D341Med (cell line): ENCODE measurements around the gene USP12.

Experiments used
- DNase-seq: peaks from one replicate; pipeline ENCODE4 v3.0.0; 2012; ENCODE audit warnings: low spot score

Gene USP12

DNA sequence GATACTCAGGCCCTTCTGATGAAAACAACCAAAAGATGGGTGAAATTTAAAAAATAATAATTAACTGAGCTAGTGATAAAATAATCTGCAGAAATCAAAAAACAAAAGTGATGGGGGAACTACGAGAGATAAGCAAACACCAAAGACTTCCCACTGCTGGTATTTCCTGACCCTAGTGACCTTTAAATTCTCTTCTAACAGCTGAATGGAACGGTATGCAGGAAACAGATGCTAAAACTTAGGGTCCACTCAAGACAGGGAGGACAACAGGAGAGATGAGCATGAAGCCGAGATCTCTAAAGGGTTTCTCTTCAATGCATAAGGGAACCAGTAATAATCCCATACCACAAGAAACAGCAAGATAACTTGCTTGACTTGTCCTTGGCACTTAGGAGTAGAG is 50.8 kb downstream of the USP12 start:
- DNase-seq: no peak

- no peak for DNase-seq
Measured at GRCh38 chr13:27120011-27120410, 51.6 kb downstream of the USP12 start.

GRCh38 chr13:27118428-27119054 is 53.1 kb downstream of the USP12 start:
- DNase-seq: no peak

DNA sequence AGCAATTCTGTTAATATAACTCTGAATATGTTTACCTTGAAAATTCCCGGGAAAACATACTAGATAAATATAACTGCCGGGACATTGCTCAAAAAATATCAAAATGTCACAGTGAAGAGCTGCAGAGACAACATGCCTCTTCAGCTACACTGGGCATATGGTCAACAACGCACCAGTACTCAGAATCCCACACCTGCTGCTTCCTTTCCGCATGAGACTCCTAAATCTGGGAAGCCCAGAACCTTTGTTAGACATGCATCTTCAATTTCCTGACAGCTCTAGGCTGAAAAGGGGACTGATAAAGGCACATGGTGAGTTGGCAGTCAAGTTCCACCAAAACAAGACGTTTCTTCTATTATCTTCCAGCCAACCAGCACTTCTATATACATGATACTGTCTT is 53.7 kb downstream of the USP12 start:
- DNase-seq: no peak

GRCh38 chr13:27117158-27117557 is 54.5 kb downstream of the USP12 start:
- no peak for DNase-seq

GRCh38 chr13:27113436-27113835 is 58.2 kb downstream of the USP12 start:
- no peak for DNase-seq

DNA sequence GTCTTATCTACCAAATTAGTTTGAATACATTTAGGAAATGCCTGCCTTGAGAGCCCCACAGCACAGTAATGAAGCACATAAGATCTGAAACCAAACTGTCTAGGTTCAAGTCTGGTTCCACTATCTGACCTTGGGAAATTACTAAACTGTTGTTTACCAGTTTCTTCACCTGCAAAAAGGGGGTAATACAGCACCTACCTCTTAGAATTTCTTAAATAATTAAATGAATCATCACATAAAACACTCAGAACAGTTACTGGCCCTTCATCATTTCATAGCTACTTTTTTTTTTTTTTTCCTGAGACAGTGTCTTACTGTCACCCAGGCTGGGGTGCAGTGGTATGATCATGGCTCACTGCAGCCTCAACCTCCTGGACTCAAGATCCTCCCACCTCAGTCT is 59.6 kb downstream of the USP12 start:
- no peak for DNase-seq

DNA sequence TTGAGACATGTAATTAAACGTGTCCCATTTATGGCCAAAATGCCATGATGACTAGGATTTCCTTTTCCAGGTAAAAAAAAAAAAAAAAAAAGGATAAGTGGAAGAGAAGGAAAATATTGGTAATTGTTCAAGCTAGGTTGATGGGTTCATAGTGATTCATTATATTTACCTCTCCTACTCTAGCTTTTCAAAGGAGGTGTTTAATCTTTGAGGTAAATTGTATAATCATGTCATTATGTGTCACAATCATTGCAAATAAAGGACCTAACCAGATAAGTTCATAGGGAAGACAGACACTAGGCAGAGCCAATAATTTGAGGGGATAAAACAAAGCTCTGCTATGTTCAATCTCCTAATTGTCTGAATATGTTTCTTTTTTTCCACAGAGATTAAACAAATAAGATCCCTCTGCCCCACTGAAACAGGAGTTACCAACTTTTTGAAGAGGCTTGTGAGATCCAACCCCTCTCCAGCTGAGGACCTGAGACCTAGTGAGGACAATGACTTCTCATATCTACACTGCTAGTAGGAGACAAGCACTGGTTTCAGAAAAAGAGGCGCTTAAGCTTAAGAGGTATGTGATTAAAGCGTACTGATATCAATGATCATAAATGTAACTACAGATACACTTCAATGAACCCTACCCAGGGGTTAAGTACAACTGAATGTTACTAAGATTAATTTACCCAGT is 61.4 kb downstream of the USP12 start:
- no peak for DNase-seq

GRCh38 chr13:27106144-27106543 is 65.5 kb downstream of the USP12 start:
- no peak for DNase-seq

DNA sequence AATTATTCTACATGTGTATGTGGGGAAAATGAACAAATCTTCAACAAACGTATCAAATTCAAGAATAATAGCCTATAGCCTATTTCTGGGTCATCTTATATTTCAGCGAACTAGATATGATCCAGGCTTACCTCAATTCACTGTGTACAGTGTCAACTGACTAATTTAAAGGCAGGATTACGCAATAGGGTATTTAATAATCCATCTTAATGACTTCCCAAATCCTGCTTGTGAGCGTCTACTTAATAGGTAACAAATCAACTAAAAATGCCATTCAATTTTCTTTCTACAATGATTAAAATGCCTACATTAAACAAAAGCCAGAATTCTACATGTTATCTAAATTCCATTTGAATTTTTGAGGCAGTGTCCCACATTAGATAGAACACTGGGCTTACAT is 67.0 kb downstream of the USP12 start:
- DNase-seq: no peak

DNA sequence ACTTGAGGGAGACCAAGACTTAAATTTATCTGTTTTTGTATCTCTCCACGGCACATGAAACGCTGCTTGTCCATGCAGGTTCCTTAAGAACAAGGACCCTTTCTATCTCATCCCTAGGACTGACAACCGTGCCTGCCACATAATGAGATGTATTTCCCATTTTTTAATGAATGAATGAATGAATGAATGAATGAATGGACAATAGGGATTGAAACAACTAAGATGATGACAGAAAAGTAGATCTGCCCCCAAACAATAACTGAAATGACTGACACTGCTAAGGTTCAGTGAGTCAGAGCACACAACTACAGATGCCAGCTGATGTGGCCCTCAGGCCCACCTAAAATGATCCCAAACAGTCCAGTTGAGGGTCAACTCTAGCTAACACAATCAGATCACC is 69.8 kb downstream of the USP12 start:
- DNase-seq: no peak

DNA sequence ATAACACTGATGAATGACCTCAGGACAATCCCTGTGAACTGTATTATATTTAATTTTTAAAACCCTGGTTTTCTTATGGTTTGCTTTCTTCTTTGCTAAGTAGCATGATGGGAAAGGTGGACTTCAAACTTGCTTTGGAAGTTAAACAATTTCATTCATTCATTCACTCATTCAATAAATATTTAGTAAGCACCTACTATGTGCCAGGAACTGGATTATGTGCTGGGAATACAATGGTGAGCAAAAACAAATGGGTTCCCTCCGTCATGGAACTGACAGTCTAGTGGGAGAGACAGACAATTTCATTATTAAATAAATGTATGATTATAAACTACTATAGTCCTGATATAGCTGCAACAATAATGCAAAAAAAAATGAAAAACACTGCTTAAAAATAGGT is 70.3 kb downstream of the USP12 start:
- no peak for DNase-seq

- no peak for DNase-seq
Measured at GRCh38 chr13:27097691-27098090, 73.9 kb downstream of the USP12 start.

- no peak for DNase-seq
Measured at GRCh38 chr13:27091451-27091850, 80.2 kb downstream of the USP12 start.

- DNase-seq: no peak
Measured at GRCh38 chr13:27088619-27089018, 83.0 kb downstream of the USP12 start.

- DNase-seq: no peak
Measured at GRCh38 chr13:27086599-27087265, 84.9 kb downstream of the USP12 start.

DNA sequence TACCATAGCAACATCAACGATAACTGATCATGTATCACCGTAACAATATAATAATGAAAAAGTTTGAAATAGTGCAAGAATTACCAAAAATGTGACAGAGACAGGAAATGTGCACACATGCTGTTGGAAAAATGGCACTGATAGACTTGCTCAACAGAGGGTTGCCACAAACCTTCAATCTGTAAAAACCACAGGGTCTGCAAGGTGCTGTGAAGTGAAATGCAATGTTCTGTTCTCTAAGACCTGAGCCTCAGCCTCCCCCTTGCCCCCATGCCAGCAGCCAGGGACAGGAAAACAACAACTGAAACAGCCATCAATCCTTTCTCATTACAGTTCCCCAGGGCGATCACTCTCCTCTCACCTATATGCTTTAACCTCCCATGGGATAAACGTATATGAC is 88.4 kb downstream of the USP12 start:
- no peak for DNase-seq

DNA sequence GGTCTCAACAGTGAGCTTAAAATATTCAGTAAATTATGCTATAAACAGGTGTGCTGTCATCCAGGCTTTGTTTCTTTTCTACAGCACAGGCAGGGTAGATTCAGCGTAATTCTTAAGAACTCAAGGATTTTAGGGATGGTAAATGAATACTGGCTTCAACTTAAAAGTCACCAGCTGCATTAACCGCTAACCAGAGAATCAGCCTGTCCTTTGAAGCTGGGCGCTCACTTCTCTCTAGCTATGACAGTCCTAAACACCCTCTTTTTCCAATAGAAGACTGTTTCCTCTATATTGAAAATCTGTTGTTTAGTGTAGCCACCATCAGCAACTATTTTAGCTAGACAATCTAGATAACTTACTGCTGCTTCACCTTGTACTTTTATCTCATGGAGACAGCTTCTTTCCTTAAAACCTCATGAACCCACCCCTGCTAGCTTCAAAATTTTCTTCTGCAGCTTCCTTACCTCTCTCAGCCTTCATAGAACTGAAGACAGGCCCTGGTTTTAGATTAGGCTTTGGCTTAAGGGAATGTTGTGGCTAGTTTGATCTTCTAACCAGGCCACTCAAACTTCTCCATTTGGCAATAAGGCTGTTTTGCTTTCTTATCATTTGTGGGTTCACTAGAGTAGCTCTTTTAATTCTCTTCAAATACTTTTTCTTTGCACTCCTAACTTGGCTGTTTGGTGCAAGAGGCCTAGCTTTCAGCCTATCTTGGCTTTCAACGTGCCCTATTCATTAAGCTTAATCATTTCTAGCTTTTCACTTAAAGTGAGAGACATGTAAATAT is 89.5 kb downstream of the USP12 start:
- DNase-seq: no peak

DNA sequence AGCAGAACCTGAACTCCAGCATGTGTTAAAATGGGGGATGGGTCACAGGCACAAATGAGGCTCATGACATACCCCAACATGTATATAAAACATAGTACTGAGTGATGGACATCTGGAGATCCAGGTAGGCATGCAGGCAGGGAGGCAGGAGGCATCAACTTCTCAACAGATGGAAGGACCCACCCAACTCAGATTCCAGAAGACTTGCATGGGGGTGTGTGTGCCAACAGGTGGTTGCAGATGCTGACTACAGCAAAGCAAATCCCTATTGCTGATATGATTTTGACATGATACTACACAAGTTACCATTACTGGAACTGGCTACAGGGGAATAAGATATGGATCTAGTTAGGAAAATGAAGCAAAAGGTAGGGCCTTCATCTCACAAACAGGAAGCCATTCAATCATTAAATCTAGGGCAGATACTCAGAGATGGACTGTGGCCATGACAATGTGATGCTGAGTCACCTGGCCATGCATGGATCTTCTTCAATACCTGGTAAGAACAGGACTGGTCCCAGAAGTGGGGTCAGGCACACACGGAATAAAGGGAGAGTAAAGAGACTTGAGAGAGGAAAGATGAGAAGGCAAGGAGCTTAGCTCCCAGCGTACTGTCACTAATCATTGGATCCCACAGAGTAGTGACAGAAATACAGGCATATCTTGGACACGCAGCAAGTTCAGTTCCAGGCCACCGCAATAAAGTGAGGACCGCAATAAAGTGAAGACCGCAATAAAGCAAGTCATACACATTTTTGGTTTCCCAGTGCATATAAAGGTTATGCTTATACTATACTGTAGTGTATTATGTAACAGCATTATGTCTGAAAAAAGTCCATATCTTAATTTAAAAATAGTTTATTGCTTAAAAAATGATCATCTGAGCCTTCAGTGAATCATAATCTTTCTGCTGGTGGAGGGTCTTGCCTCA is 91.3 kb downstream of the USP12 start:
- no peak for DNase-seq

DNA sequence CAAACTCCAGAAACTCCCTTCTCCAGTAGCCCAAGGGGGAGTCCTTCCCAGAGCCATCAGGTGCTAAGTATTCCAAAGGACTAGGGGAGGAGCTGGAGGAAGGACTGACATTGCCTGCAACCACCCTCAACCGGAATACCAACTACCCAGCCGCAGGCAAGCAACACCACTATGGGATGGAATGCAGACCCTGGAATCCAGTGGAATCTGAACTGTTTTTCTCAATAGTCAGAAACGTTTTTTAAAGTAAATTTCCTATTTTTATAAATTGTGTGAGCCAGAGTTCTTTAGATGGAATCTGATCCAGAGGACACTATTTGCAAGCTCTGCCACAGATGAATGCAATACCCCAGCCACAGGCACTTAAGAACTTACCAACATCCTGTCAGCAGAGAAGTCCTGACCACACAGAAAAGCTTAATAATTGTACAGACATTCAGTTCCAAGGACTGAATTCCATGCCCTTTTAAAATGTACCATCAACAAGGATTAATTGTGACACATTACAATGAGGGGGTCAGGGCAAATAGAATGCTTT is 92.1 kb downstream of the USP12 start:
- DNase-seq: no peak

DNA sequence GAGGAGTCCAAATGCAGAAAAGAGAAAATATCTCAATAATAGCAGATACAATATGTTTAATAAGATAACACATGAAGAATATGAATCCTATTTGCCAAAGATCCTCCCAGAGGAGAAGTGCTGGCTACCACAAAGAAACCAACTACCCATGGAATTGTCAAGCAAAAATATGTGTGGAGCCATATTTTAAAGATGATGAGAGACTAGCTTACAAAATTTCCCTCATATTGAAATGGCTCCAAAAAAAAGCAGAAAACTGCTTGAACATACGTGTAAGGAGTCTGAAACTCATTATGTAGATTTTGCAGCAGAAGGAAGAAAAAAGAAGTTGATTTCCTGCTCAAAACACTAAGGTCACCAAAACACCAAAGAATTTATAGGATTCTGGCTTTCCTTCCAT is 94.2 kb downstream of the USP12 start:
- DNase-seq: no peak
